Hematopoietic multipotent progenitor cell treated with erythropoietin and hydrocortisone succinate and interleukin-3 and kit ligand, for 8 days (in vitro differentiated cells): ENCODE results near the gene STRADA.

Experiments
- DNase-seq: peaks from one replicate; pipeline ENCODE4 v3.0.0-alpha.2; 2015

The STRADA gene

DNA sequence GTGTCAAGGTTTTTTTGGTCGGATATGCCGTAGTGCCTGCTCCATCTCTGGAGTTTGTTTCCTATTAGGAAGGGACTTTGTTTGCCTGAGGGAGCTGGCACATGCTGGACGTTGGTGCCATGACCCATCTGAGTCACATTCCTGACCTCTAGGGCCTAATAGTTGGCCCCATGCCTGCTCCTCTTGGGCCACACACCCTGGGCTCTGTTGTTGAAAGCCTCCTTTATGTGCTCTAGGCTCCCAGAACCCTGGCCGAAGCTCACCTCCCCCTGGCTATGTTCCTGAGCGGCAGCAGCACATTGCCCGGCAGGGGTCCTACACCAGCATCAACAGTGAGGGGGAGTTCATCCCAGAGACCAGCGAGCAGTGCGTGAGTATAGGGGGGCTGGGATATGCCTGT is 60.1 kb downstream of the STRADA start:
- DNase-seq: no peak

DNA sequence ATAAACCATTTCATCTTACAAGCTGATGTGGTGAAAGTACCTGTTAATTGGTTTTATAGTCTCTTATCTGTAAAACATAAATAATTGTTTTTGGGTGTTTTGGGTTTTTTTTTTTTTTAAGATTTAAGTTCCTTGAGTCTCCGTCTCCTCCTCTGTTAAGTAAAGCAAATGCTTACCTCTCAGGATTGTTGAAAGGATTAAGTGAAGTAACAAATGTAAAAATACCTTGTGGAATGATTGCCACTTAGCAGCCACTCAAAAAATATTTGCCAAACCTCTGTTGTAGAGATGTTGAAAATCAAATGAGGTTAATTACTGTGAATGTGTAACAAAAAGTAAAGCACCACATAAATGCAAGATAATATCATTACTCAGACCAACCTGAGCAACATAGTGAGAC is 60.9 kb downstream of the STRADA start:
- no peak for DNase-seq

DNA sequence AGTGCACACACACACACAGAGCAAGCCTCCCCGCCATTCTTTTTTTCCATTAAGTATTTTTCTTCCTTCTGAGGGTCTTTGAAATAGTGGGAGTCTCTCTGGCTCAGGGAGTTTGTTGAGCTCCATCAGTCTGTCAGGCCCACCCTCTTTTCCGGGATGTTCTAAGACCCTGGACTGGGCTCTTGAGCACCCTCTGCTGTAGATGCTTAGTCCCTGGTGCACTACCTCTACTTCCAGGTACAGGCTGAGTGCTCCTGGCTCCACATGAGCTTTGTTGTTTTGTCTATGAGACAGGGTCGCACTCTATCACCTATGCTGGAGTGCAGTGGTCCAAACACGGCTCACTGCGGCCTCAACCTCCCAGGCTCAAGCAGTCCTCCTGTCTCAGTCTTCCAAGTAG is 62.4 kb downstream of the STRADA start:
- DNase-seq: no peak

DNA sequence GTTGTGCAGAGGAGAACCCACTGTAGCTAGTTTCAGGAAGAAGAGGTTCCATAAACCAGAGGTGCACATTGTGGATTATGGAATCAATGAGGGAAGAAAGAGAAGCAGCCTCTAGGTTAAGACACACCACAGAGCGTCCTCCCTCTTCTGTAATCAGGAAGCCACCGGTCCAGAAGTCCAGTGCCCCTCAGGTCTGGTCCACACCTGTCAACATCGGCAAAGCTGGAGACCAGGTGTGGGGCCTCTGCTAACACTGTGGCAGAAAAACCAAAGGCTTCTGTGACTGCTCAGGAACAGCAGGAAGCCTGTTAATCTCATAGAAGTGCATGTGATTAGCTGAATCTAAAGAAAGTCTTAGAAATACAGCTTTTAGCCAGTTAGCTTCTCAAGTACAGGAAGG is 65.0 kb downstream of the STRADA start:
- DNase-seq: no peak

DNA sequence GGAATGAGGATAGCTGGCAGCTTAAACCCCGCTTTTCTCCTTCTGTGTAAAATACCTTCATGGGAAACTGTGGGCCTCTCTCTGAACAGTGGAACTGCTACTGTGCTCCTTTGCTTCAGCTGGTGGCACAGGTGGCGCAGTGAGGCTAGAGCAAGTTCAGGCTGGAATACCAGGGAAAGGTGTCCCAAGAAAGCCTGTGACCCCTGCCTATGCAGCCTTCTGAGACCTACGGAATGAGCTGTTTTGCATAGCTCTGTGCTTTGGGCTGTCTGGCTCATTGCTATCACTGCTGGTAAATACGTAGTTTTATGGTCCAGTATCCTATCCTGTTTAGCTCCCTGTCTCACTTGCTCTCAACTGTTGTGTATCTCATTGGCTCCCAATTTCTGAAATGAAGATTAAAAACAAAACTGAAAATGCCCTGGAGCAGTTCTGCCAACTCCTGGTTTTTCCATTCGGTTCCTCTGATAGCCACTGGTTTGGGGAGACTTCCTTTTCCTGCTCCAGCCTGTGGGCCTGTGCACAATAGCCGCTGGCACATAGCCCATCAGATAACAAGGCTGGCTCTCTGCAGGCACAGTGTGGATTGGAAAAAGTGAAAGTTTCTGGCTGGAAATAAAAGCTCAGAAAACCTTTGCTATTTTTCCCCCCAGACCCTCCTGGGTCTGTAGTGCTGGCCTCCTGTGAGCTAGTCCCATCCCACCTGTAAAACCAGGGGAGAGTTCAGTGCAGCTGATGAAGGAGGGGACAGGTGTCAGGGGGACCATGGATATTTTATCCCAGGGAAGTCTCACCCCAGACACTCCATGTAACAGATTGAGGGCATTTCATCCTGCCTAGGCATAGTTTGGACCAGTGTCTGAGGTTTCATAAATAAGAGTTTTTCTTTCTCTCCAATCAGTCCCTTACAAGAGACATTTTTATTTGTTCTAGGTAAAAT is 65.7 kb downstream of the STRADA start:
- peak; percentile 93 for DNase-seq

DNA sequence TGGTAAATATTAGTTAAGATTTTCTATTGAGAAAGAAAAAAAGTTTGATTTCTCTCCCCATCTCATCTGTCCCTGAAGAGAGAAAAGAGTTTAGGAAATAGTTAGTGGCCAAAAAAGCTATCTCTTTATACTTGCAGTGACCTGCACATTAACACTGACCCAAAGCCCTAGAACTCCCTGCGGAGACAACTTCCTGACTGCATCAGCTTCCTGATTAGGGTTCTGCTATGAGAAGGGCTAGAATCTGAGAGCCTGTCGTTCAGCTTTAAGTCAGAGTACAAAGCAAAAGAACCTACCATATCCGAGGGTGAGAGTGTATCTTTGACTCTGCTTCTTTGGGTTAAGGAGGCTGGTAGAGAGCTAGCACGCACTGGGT is 66.4 kb downstream of the STRADA start:
- DNase-seq: no peak

DNA sequence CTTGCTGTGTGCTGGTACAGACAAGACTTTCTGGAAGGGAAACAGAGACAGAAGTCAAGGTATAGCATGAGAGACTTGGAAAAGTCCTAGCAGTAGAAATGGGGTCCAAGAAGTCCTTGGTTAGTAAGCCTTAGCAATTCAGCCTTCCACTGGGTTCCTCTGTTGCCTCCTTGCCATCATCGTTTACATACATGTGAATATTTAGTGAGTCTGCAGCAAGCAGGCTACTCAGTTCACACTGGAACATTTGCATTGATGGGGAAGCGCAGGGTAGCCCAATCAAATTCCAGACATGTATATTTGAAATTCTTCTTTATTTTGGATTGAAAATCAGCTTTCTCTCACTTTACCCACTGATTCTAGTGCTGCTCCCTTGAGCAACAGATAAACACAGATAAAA is 68.7 kb downstream of the STRADA start:
- no peak for DNase-seq

DNA sequence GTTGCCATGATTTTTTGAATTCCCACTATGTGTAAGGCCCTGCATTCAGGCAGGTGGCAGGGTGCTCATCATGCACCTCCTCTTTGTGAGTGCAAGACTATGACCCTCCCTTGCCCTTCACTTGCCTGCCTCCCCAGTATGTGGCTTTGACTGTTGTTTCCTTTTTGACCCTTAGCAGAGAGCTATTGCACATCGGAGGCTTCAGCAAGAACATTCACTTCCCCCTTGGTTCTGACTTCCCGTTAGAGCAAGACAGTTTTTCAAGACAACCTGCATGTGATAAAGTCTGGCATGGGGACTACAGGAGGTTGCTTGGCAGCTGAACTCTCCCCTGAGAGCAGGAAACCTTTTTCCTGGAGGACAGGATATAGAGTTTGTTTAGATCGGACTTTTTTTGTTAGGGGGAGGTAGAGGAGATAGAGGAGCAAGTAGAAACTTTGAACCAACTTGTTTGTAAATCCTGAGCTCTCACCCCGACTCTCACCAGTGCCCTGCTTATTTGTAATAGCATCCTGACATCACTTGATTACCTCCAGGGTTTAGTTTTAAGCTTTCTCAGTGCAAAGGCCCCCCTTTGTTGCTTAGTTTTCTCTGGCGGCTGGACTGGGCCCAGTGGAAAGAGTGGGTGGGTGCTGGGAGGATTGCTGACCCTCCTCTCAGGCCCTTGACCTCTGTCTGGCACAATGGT is 75.9 kb downstream of the STRADA start:
- no peak for DNase-seq

DNA sequence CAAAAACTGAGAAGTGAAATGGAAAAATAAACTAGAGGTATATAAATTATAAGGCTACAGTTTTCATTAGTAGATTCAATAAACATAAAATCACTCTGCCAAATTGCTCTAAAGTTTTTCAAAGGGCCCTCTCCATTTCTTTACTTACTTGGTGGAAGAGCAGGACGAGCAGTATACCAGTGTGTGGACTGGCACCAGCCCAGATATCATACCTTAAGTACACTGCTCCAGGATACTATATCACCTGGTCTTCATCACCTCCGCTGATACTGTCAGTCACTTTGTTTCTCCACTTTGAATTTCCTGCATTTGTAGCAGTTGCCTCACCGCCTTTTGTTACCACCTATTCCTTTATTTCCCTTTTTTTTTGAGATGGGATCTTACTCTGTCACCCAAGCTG is 81.7 kb downstream of the STRADA start:
- DNase-seq: no peak

DNA sequence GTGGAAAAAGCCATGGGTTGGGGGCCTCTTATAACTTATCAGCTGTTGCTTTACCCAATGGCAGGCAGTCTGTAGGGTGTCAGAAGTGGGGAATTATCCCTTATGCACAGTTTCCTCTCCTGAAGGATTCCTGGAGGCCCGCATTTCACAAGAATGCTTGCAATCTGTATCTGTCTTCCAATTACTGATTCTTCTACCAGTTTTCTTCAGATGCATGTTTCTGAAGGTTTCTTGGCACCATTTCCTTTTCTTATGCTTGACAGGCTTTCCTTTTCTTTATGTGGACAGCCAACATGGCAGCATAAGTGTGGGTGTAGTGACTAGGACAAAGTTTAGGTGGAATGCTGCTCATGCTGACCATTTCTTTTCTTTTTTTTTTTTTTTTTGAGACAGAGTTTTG is 83.2 kb downstream of the STRADA start:
- no peak for DNase-seq

DNA sequence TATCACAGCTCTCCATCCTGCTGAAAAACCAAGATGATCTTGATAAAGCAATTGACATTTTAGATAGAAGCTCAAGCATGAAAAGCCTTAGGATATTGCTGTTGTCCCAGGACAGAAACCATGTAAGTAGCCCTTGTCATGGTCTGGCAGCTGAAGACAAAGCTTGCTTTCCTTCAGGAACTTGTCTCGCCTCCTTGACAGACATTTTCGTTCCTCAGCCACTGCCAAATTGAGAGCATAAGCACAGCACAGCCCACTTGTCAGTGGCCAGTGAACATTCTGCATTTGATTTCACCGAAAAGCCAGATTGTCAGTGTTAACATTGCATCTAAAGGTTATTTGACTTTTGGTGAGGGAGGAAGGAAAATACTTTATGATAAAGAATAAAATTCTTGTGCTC is 83.8 kb downstream of the STRADA start:
- no peak for DNase-seq

DNA sequence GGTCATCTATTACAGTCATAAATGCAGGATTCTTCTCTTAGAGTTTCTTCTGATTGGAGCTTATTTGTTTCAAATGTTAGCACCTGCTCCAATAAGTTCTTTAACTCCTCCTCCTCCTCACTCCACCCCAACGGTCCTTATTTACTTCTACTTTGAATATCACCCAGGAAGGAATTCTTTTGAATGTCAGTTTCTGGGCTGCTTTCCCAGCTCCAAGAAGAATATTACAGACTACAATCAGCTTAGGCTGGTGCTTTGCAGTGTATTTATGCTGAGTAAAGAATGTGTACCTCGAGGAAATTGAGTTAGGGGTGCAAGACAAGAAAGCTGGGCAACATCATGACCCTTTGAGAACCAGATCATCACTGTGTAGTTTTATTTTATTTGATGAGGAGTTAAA is 88.5 kb downstream of the STRADA start:
- DNase-seq: no peak
